ENCODE results near the gene MAP4K5. TPM values are rescaled to one million over a fixed set of nuclear protein-coding genes. Genes with fewer than 3 reads are reported as not detected.

Gene MAP4K5
- total RNA-seq, 1 experiment from 2014 or later: 33.1 TPM

GRCh38 chr14:50417853-50418252 lies 114.5 kb downstream of the MAP4K5 start:
- Histone ChIP-seq H3K36me3 (ENCODE audit: control insufficient read depth, insufficient read depth, low read length) (peaks cover 3% of the 10 kb centered on the region; the same call in 1 of the 2 replicates), H3K27ac (ENCODE audit: low read length) (no peak overlapping the region), H3K4me3 (ENCODE audit: low read depth in 2 of 2, low read length in 2 of 2) (no peak overlapping the region), H3K27me3 (ENCODE audit: control insufficient read depth, insufficient read depth, low read length) (no peaks in the 10 kb centered on the region), H3K9me3 (ENCODE audit: control insufficient read depth, insufficient read depth, low read depth, low read length) (no peaks in the 10 kb centered on the region), H3K4me1 (ENCODE audit: control insufficient read depth, insufficient read depth, low read length) (no peaks in the 10 kb centered on the region)
- ATAC-seq (no peak), DNase-seq (ENCODE audit: low read depth, low spot score) (no peak)
- no peak for TF ChIP-seq POLR2AphosphoS5 (IDR thresholded peaks at IDR 0.05; ENCODE audit: low read depth, low read length)
- TF ChIP-seq SIN3A (IDR thresholded peaks at IDR 0.05; ENCODE audit: borderline replicate concordance, insufficient read depth, low read depth, low read length): no peak
- no peak for TF ChIP-seq REST (IDR thresholded peaks at IDR 0.05; ENCODE audit: insufficient read depth in 1 of 2, low read depth in 2 of 2, low read length in 1 of 2)
- no peak for TF ChIP-seq TCF7L2 (IDR thresholded peaks at IDR 0.05; ENCODE audit: low read depth, low read length)
- no peak for TF ChIP-seq CTCF (IDR thresholded peaks at IDR 0.05)
- ChIA-PET POLR2A (no interaction called here), CTCF (no interaction called here)
- in situ Hi-C loops (cut with HindIII; ENCODE audit: low pct_unique_long_range_greater_than_20kb, low sequenced_read_pairs) (no loop called here), intact Hi-C loops (cut with micrococcal nuclease; ENCODE audit: unreplicated experiment) (no loop called here)
- no TSS peak for BruUV-seq (replicated peaks)

- in situ Hi-C loops (cut with HindIII; ENCODE audit: low pct_unique_long_range_greater_than_20kb, low sequenced_read_pairs) (no loop called here), intact Hi-C loops (cut with micrococcal nuclease; ENCODE audit: unreplicated experiment) (no loop called here)
- no peak for DNase-seq (ENCODE audit: low read depth, low spot score)
- Histone ChIP-seq H3K4me1 (ENCODE audit: control insufficient read depth, insufficient read depth, low read length) (no peaks in the 10 kb centered on the region), H3K36me3 (ENCODE audit: control insufficient read depth, insufficient read depth, low read length) (no peaks in the 10 kb centered on the region), H3K27me3 (ENCODE audit: control insufficient read depth, insufficient read depth, low read length) (no peaks in the 10 kb centered on the region), H3K9me3 (ENCODE audit: control insufficient read depth, insufficient read depth, low read depth, low read length) (no peaks in the 10 kb centered on the region), H3K4me3 (ENCODE audit: low read depth in 2 of 2, low read length in 2 of 2) (no peak overlapping the region), H3K27ac (ENCODE audit: low read length) (no peak overlapping the region)
- ATAC-seq: no peak
- BruUV-seq (replicated peaks): no TSS peak
- TF ChIP-seq CTCF (IDR thresholded peaks at IDR 0.05) (no peak), REST (IDR thresholded peaks at IDR 0.05; ENCODE audit: insufficient read depth in 1 of 2, low read depth in 2 of 2, low read length in 1 of 2) (no peak), POLR2AphosphoS5 (IDR thresholded peaks at IDR 0.05; ENCODE audit: low read depth, low read length) (no peak), SIN3A (IDR thresholded peaks at IDR 0.05; ENCODE audit: borderline replicate concordance, insufficient read depth, low read depth, low read length) (no peak), TCF7L2 (IDR thresholded peaks at IDR 0.05; ENCODE audit: low read depth, low read length) (no peak)
- POLR2A ChIA-PET: no interaction called here
- CTCF ChIA-PET: no interaction called here
Observed at GRCh38 chr14:50410921-50411320, 121.4 kb downstream of the MAP4K5 start.

Measured in Panc1 (cell line).